Measurements from ENCODE around the gene TNFRSF14. TPM values are rescaled to one million over a fixed set of nuclear protein-coding genes. Genes with fewer than 3 reads are reported as not detected.

TNFRSF14 gene
- total and polyA plus RNA-seq, 4 donors: 14.8 to 38.1 (median 29.1) TPM

GRCh38 chr1:2610036-2610959 is 54.1 kb downstream of the TNFRSF14 start:
- Histone ChIP-seq H3K4me3 (ENCODE audit: low read depth in 1 of 3, low read length in 3 of 3) (no peak overlapping the region), H3K9ac (ENCODE audit: low read depth in 1 of 2, low read length in 2 of 2) (no peak overlapping the region), H3K27me3 (ENCODE audit: control insufficient read depth in 4 of 4, insufficient read depth in 4 of 4, low read length in 3 of 4) (no peaks in the 10 kb centered on the region), H3K27ac (ENCODE audit: low read depth in 1 of 2, low read length in 2 of 2) (no peak overlapping the region), H3K9me3 (ENCODE audit: control insufficient read depth in 4 of 4, low read length in 3 of 4) (peaks cover 1 to 7% (median 3%) of the 10 kb centered on the region in 4 donors), H3K4me1 (ENCODE audit: control insufficient read depth in 4 of 4, insufficient read depth in 4 of 4, low read length in 3 of 4) (no peaks in the 10 kb centered on the region), H3K36me3 (ENCODE audit: control insufficient read depth in 4 of 4, insufficient read depth in 3 of 4, low read depth in 1 of 4, low read length in 3 of 4) (peaks cover 0 to 2% (median 0%) of the 10 kb centered on the region in 4 donors)
- no peak for TF ChIP-seq EGR1 (IDR thresholded peaks at IDR 0.05; ENCODE audit: low read depth in 2 of 2)
- no peak for TF ChIP-seq HNF4G (IDR thresholded peaks at IDR 0.05)
- WGBS: 83% methylated on average over 21 of the region's 21 CpGs
- DNase-seq (ENCODE audit: low spot score): no peak

GRCh38 chr1:2611031-2611501 is 54.9 kb downstream of the TNFRSF14 start:
- DNase-seq (ENCODE audit: low spot score): peak; percentile 64
- WGBS: 22% methylated on average over 24 of the region's 24 CpGs
- no peak overlapping the region for H3K27ac ChIP-seq (ENCODE audit: low read depth in 1 of 2, low read length in 2 of 2)
- peaks cover 0 to 2% (median 0%) of the 10 kb centered on the region in 4 donors for H3K36me3 ChIP-seq (ENCODE audit: control insufficient read depth in 4 of 4, insufficient read depth in 3 of 4, low read depth in 1 of 4, low read length in 3 of 4)
- peaks cover 2 to 8% (median 4%) of the 10 kb centered on the region in 4 donors for H3K9me3 ChIP-seq (ENCODE audit: control insufficient read depth in 4 of 4, low read length in 3 of 4)
- H3K4me3 ChIP-seq (ENCODE audit: low read depth in 1 of 3, low read length in 3 of 3): no peak overlapping the region
- H3K9ac ChIP-seq (ENCODE audit: low read depth in 1 of 2, low read length in 2 of 2): no peak overlapping the region
- H3K4me1 ChIP-seq (ENCODE audit: control insufficient read depth in 4 of 4, insufficient read depth in 4 of 4, low read length in 3 of 4): no peaks in the 10 kb centered on the region
- TF ChIP-seq NR2F2 (IDR thresholded peaks at IDR 0.05): no peak
- H3K27me3 ChIP-seq (ENCODE audit: control insufficient read depth in 4 of 4, insufficient read depth in 4 of 4, low read length in 3 of 4): no peaks in the 10 kb centered on the region

DNA sequence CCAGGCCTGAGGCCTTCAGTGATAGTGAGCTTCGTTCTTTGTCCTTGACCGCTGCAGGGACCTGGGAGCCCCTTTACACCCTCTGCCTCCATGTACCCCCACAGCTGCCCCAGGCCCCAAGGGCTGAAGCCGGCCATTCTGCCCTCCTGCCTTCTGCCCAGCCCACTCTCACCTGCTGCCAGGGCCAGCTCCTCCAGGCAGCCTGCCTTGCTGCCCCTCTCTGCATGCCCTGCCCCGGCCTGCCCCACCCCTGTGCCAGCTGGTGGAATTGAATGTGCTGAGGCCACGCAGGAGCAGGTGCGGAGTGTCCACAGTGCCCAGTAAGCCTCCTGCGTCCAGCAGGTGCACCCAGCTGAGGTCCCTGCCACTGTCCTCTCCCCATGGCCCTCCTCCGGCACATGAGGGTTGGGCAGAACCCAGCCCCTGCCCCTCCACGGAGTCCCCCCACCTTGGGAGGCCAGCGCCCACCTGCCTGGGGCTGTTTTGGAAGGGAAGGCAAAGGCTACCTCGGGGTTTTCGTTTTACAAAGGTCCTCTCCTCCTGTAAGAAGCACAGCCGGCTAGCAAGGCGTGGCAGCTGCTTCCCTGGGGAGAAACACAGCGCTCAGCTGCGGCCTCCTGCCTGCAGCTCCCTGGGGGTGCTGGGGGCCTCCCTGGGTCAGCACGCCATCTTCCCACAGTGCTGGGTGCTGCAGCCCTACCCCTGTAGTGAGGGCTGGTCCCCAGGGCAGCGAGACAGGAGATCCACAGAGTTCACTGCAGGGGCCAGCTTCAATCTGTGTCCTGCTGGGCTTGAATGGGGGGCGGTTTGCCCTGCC is 55.7 kb downstream of the TNFRSF14 start:
- no peak overlapping the region for H3K9ac ChIP-seq (ENCODE audit: low read depth in 1 of 2, low read length in 2 of 2)
- H3K4me1 ChIP-seq (ENCODE audit: control insufficient read depth in 4 of 4, insufficient read depth in 4 of 4, low read length in 3 of 4): no peaks in the 10 kb centered on the region
- no peaks in the 10 kb centered on the region for H3K27me3 ChIP-seq (ENCODE audit: control insufficient read depth in 4 of 4, insufficient read depth in 4 of 4, low read length in 3 of 4)
- H3K36me3 ChIP-seq (ENCODE audit: control insufficient read depth in 4 of 4, insufficient read depth in 3 of 4, low read depth in 1 of 4, low read length in 3 of 4): peaks cover 0 to 2% (median 0%) of the 10 kb centered on the region in 4 donors
- H3K9me3 ChIP-seq (ENCODE audit: control insufficient read depth in 4 of 4, low read length in 3 of 4): peaks cover 2 to 8% (median 6%) of the 10 kb centered on the region in 4 donors
- no peak overlapping the region for H3K4me3 ChIP-seq (ENCODE audit: low read depth in 1 of 3, low read length in 3 of 3)
- WGBS: 85% methylated on average over 19 of the region's 19 CpGs
- H3K27ac ChIP-seq (ENCODE audit: low read depth in 1 of 2, low read length in 2 of 2): no peak overlapping the region
- DNase-seq (ENCODE audit: low spot score): no peak
- TF ChIP-seq NR2F2 (IDR thresholded peaks at IDR 0.05) (no peak), FOXA2 (IDR thresholded peaks at IDR 0.05) (no peak), TAF1 (conservative IDR thresholded peaks at IDR 0.05) (no peak), HNF4A (conservative IDR thresholded peaks at IDR 0.05) (no peak), SP1 (IDR thresholded peaks at IDR 0.05) (no peak), EGR1 (IDR thresholded peaks at IDR 0.05; ENCODE audit: low read depth in 2 of 2) (no peak), FOXA1 (IDR thresholded peaks at IDR 0.05) (no peak), CTCF (IDR thresholded peaks at IDR 0.05; ENCODE audit: low read depth, low read length, missing input control) (no peak), JUND (IDR thresholded peaks at IDR 0.05) (no peak), RXRA (IDR thresholded peaks at IDR 0.05) (no peak), YY1 (IDR thresholded peaks at IDR 0.05) (no peak), ATF3 (IDR thresholded peaks at IDR 0.05) (no peak), HNF4G (IDR thresholded peaks at IDR 0.05) (no peak), RAD21 (IDR thresholded peaks at IDR 0.05) (no peak), GABPA (IDR thresholded peaks at IDR 0.05 in 1 of 2, conservative IDR thresholded peaks at IDR 0.05 in 1 of 2) (no peak), ZBTB33 (IDR thresholded peaks at IDR 0.05) (no peak)
- TF ChIP-seq, protein P1, sequence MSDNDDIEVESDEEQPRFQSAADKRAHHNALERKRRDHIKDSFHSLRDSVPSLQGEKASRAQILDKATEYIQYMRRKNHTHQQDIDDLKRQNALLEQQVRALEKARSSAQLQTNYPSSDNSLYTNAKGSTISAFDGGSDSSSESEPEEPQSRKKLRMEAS (IDR thresholded peaks at IDR 0.05): no peak
- TF ChIP-seq, protein P2, sequence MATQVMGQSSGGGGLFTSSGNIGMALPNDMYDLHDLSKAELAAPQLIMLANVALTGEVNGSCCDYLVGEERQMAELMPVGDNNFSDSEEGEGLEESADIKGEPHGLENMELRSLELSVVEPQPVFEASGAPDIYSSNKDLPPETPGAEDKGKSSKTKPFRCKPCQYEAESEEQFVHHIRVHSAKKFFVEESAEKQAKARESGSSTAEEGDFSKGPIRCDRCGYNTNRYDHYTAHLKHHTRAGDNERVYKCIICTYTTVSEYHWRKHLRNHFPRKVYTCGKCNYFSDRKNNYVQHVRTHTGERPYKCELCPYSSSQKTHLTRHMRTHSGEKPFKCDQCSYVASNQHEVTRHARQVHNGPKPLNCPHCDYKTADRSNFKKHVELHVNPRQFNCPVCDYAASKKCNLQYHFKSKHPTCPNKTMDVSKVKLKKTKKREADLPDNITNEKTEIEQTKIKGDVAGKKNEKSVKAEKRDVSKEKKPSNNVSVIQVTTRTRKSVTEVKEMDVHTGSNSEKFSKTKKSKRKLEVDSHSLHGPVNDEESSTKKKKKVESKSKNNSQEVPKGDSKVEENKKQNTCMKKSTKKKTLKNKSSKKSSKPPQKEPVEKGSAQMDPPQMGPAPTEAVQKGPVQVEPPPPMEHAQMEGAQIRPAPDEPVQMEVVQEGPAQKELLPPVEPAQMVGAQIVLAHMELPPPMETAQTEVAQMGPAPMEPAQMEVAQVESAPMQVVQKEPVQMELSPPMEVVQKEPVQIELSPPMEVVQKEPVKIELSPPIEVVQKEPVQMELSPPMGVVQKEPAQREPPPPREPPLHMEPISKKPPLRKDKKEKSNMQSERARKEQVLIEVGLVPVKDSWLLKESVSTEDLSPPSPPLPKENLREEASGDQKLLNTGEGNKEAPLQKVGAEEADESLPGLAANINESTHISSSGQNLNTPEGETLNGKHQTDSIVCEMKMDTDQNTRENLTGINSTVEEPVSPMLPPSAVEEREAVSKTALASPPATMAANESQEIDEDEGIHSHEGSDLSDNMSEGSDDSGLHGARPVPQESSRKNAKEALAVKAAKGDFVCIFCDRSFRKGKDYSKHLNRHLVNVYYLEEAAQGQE (IDR thresholded peaks at IDR 0.05): no peak
